Epithelial cell of proximal tubule (primary cell): ENCODE measurements around the gene OR4N5. TPM values are rescaled to one million over a fixed set of nuclear protein-coding genes. Genes with fewer than 3 reads are reported as not detected.

Source experiments
- DNase-seq: peaks from one replicate; pipeline ENCODE4 v3.0.0-alpha.2; 2011; ENCODE audit warnings: low read depth
- H3K4me3 ChIP-seq: 2 replicates; pipeline ENCODE4 v1.5.1; 2011; ENCODE audit warnings: low read depth, mild to moderate bottlenecking, low read length
- CTCF ChIP-seq: conservative IDR thresholded peaks from 2 replicates; pipeline ENCODE4 v1.5.1; 2012; ENCODE audit warnings: low read depth, mild to moderate bottlenecking, low read length
- total RNA-seq: library from RNA; depleted of rRNA; stranded (reverse); fragments of >200 nt; gene quantifications from 2 replicates; pipeline ENCODE4 v1.2.3, GENCODE V29; 2015

OR4N5 gene
- total RNA-seq, 1 donor from 2014 or later, result not detected

DNA sequence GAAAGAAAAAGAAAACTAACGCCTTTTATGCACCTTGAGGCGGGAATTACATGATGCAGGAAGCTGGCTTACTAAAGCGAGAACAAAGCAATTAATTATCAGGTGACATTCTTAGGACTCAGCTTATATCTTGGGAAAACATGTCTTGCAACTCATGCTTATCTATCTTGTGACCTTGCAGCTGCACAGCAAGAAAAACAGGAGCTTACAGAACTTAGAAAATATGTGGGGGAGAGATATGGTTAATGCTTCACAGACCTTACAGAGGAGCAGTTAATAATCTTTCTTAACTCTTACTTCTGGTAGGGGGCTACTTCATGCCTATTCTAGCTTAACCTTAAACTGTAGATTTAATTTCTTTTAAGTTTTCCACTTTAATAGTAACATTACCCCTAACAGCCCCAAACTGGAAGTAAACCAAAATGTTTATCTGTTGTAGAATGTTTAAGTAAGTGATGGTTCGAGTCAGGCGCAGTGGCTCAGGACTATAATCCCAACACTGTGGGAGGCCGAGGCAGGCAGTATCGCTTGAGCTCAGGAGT is 38.9 kb downstream of the OR4N5 start:
- no peak for TF ChIP-seq CTCF
- DNase-seq, result no peak
- H3K4me3 ChIP-seq, result no peak overlapping the region

DNA sequence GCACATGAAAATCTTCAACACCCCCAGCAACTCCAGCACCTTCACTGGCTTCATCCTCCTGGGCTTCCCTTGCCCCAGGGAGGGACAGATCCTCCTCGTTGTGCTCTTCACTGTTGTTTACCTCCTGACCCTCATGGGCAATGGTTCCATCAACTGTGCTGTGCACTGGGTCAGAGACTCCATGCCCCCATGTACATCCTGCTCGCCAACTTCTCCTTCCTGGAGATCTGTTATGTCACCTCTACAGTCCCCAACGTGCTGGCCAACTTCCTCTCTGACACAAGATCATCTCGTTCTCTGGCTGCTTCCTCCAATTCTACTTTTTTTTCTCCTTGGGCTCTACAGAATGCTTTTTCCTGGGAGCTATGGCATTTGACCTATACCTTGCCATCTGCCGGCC is 40.6 kb downstream of the OR4N5 start:
- no peak for TF ChIP-seq CTCF
- H3K4me3 ChIP-seq, result no peak overlapping the region
- no peak for DNase-seq

GRCh38 chr14:20179880-20180279 is 41.3 kb downstream of the OR4N5 start:
- TF ChIP-seq CTCF, result no peak
- no peak overlapping the region for H3K4me3 ChIP-seq
- no peak for DNase-seq

- DNase-seq, result no peak
- no peak for TF ChIP-seq CTCF
- no peak overlapping the region for H3K4me3 ChIP-seq
Observed at GRCh38 chr14:20180486-20180885, 41.9 kb downstream of the OR4N5 start.

DNA sequence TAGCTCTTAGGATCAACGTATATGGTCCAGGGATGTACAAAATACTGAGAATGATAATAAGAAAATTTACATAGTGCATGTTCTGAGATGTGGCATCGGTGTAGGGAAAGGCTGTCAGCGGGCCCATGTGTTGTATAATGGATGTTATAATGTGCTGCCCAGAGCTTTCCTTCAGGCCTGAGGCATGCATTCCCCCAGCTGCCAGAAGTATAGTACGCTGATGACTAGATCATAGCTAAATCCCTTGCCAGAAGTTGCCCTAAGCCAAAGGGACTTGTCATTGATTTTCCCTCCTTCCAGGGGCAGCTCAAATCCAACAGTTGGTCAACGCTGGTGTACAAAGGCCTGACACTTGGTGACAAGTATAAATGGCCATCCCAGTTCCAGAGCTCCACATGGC is 45.6 kb downstream of the OR4N5 start:
- no peak for DNase-seq
- no peak for TF ChIP-seq CTCF

DNA sequence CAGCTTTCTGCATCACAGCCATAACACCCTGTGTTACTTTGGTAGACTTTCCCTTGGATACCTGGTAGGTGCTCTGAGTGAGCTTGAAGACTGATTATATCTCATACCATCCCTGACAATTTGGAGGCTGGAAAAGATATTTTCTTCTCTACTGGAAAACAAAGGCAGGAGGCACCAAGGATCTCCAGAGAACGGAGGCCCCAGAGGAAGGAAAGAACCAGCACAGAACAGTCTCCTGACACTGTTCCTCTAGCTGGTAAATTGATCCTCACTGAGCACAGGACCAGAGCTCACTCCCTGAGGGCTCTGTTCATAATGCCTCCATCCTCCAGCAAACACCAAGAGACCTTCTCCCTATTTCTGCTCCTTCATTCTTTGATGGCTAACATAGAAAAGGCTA is 52.0 kb downstream of the OR4N5 start, which contains the start of gene OR11G2:
Gene OR11G2, plus strand, starts transcription at position 301 of the 400 bp plus-strand sequence. CDS start 6,542 bp downstream, outside the sequence.
- no peak for DNase-seq
- no peak within 1 kb of the TSS for H3K4me3 ChIP-seq
- TF ChIP-seq CTCF, result no peak

More for the DNA sequence above, 45.6 kb downstream of the OR4N5 start:
- no peak overlapping the region for H3K4me3 ChIP-seq

- no peak for TF ChIP-seq CTCF
- no peak overlapping the region for H3K4me3 ChIP-seq
- DNase-seq, result no peak
Observed at GRCh38 chr14:20191396-20191795, 52.8 kb downstream of the OR4N5 start.
